ENCODE data around the gene TBXAS1. TPM values are rescaled to one million over a fixed set of nuclear protein-coding genes. Genes with fewer than 3 reads are reported as not detected.

TBXAS1 gene
- polyA plus RNA-seq, 1 donor from 2014 or later, result 0.93 TPM

DNA sequence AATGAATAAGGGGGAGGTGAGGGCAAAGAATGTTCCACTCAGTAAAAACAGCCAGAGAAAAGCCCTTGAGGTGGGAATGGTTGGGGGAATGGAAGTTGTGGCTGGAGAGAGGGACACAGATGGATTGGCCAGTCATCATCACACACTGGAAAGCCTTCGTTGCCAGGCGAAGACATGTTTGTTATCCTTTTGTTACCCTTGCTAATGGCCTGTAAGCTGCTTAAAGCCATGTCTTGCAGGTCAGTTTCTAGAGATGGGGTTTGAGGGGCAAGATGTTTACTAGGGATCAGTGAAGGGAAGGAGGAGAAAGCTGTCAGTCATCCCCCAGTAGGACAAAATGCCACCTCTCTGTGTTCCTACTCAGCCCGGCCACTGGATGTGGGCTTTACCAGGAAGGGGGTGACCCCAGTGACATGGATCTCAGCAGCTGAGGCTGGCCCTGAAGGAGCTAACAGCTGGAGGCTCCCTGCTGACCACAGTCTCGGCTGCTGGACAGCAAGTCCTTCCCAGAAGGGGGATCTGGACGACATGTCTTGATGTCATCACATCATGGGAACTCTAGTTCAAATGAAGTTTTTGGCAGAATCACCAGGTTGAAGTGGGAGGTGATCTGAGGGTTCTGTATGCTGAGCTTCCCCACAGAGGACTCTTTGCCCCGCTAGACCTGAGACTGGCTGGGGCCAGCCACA, 66.2 kb downstream of the TBXAS1 start:
- Histone ChIP-seq H3F3A (ENCODE audit: insufficient read depth, low read length, poor library complexity, severe bottlenecking) (no peaks in the 10 kb centered on the region), H3K36me3 (ENCODE audit: insufficient read depth, low read length) (no peaks in the 10 kb centered on the region), H3K9me3 (ENCODE audit: low read length) (no peaks in the 10 kb centered on the region), H2AFZ (ENCODE audit: low read depth, low read length) (no peak overlapping the region), H3K9ac (ENCODE audit: low read length) (no peak overlapping the region), H3K79me2 (replicated peaks; ENCODE audit: insufficient read depth, low read length) (no peaks in the 10 kb centered on the region), H3K9me2 (ENCODE audit: insufficient read depth, low read length) (no peaks in the 10 kb centered on the region), H3K27me3 (ENCODE audit: insufficient read depth, low read depth, low read length) (no peaks in the 10 kb centered on the region), H3K4me2 (ENCODE audit: low read length) (no peak overlapping the region), H4K20me1 (ENCODE audit: insufficient read depth) (no peaks in the 10 kb centered on the region), H3K27ac (ENCODE audit: low read length) (no peak overlapping the region), H3K4me3 (ENCODE audit: low read length) (no peak overlapping the region)
- TF ChIP-seq TAF1 (IDR thresholded peaks at IDR 0.05; ENCODE audit: low read depth) (no peak), RAD21 (conservative IDR thresholded peaks at IDR 0.05) (no peak), POLR2AphosphoS5 (IDR thresholded peaks at IDR 0.05) (no peak), EZH2 (IDR thresholded peaks at IDR 0.05; ENCODE audit: borderline replicate concordance, insufficient read depth, low read length, poor library complexity, severe bottlenecking) (no peak), SMC3 (conservative IDR thresholded peaks at IDR 0.05; ENCODE audit: poor library complexity) (no peak), MXI1 (conservative IDR thresholded peaks at IDR 0.05; ENCODE audit: poor library complexity, severe bottlenecking) (no peak), EP300 (conservative IDR thresholded peaks at IDR 0.05; ENCODE audit: poor library complexity, severe bottlenecking) (no peak)
- TF ChIP-seq, protein P1, sequence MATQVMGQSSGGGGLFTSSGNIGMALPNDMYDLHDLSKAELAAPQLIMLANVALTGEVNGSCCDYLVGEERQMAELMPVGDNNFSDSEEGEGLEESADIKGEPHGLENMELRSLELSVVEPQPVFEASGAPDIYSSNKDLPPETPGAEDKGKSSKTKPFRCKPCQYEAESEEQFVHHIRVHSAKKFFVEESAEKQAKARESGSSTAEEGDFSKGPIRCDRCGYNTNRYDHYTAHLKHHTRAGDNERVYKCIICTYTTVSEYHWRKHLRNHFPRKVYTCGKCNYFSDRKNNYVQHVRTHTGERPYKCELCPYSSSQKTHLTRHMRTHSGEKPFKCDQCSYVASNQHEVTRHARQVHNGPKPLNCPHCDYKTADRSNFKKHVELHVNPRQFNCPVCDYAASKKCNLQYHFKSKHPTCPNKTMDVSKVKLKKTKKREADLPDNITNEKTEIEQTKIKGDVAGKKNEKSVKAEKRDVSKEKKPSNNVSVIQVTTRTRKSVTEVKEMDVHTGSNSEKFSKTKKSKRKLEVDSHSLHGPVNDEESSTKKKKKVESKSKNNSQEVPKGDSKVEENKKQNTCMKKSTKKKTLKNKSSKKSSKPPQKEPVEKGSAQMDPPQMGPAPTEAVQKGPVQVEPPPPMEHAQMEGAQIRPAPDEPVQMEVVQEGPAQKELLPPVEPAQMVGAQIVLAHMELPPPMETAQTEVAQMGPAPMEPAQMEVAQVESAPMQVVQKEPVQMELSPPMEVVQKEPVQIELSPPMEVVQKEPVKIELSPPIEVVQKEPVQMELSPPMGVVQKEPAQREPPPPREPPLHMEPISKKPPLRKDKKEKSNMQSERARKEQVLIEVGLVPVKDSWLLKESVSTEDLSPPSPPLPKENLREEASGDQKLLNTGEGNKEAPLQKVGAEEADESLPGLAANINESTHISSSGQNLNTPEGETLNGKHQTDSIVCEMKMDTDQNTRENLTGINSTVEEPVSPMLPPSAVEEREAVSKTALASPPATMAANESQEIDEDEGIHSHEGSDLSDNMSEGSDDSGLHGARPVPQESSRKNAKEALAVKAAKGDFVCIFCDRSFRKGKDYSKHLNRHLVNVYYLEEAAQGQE (IDR thresholded peaks at IDR 0.05; ENCODE audit: borderline replicate concordance), result no peak
- TF ChIP-seq, protein P2, sequence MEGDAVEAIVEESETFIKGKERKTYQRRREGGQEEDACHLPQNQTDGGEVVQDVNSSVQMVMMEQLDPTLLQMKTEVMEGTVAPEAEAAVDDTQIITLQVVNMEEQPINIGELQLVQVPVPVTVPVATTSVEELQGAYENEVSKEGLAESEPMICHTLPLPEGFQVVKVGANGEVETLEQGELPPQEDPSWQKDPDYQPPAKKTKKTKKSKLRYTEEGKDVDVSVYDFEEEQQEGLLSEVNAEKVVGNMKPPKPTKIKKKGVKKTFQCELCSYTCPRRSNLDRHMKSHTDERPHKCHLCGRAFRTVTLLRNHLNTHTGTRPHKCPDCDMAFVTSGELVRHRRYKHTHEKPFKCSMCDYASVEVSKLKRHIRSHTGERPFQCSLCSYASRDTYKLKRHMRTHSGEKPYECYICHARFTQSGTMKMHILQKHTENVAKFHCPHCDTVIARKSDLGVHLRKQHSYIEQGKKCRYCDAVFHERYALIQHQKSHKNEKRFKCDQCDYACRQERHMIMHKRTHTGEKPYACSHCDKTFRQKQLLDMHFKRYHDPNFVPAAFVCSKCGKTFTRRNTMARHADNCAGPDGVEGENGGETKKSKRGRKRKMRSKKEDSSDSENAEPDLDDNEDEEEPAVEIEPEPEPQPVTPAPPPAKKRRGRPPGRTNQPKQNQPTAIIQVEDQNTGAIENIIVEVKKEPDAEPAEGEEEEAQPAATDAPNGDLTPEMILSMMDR (IDR thresholded peaks at IDR 0.05; ENCODE audit: poor library complexity, severe bottlenecking), result no peak

DNA sequence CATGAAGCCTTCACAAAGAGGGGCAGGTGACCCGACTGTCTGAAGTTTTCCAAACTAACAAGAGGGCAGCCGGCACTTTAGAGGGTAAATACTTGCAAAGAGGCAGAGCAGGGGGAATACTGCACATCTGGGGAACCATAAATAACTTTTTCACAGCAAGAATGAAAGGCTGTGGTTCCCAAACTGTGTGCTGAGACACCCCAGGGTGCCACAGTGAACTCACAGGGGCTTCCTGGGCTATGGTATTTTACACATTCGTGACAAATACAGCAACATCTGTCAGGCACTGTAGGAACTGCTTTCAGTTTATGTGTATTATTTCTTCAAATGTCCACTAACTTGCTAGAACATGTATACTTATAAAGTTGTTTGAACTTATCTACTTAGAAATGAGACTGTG, 67.2 kb downstream of the TBXAS1 start:
- Histone ChIP-seq H3K9me2 (ENCODE audit: insufficient read depth, low read length) (no peaks in the 10 kb centered on the region), H3K9me3 (ENCODE audit: low read length) (no peaks in the 10 kb centered on the region), H3F3A (ENCODE audit: insufficient read depth, low read length, poor library complexity, severe bottlenecking) (no peaks in the 10 kb centered on the region), H4K20me1 (ENCODE audit: insufficient read depth) (no peaks in the 10 kb centered on the region), H2AFZ (ENCODE audit: low read depth, low read length) (no peak overlapping the region), H3K4me2 (ENCODE audit: low read length) (no peak overlapping the region), H3K79me2 (replicated peaks; ENCODE audit: insufficient read depth, low read length) (no peaks in the 10 kb centered on the region), H3K9ac (ENCODE audit: low read length) (no peak overlapping the region), H3K36me3 (ENCODE audit: insufficient read depth, low read length) (no peaks in the 10 kb centered on the region), H3K27me3 (ENCODE audit: insufficient read depth, low read depth, low read length) (no peaks in the 10 kb centered on the region), H3K4me3 (ENCODE audit: low read length) (no peak overlapping the region), H3K27ac (ENCODE audit: low read length) (no peak overlapping the region)
- TF ChIP-seq TAF1 (IDR thresholded peaks at IDR 0.05; ENCODE audit: low read depth) (no peak), SMC3 (conservative IDR thresholded peaks at IDR 0.05; ENCODE audit: poor library complexity) (no peak), EP300 (conservative IDR thresholded peaks at IDR 0.05; ENCODE audit: poor library complexity, severe bottlenecking) (no peak), RAD21 (conservative IDR thresholded peaks at IDR 0.05) (no peak), EZH2 (IDR thresholded peaks at IDR 0.05; ENCODE audit: borderline replicate concordance, insufficient read depth, low read length, poor library complexity, severe bottlenecking) (no peak), MXI1 (conservative IDR thresholded peaks at IDR 0.05; ENCODE audit: poor library complexity, severe bottlenecking) (no peak), POLR2AphosphoS5 (IDR thresholded peaks at IDR 0.05) (no peak)
- TF ChIP-seq, protein P2 (IDR thresholded peaks at IDR 0.05; ENCODE audit: poor library complexity, severe bottlenecking), result no peak
- TF ChIP-seq, protein P1 (IDR thresholded peaks at IDR 0.05; ENCODE audit: borderline replicate concordance), result no peak

Measured in neural cell (in vitro differentiated cells).